Fibroblast of skin of abdomen (primary cell): ENCODE results near the gene IQCK.
A peak's percentile ranks its signal among the peaks of the same experiment; 100 is the strongest.
"Not testable (repeated sequence)": the region's sequence is repeated elsewhere in the genome, so short reads cannot be mapped to it uniquely, and the experiment has no call there.

Experiments
- DNase-seq: peaks from one replicate; pipeline ENCODE4 v3.0.0-alpha.2; 2013

Gene IQCK

DNA sequence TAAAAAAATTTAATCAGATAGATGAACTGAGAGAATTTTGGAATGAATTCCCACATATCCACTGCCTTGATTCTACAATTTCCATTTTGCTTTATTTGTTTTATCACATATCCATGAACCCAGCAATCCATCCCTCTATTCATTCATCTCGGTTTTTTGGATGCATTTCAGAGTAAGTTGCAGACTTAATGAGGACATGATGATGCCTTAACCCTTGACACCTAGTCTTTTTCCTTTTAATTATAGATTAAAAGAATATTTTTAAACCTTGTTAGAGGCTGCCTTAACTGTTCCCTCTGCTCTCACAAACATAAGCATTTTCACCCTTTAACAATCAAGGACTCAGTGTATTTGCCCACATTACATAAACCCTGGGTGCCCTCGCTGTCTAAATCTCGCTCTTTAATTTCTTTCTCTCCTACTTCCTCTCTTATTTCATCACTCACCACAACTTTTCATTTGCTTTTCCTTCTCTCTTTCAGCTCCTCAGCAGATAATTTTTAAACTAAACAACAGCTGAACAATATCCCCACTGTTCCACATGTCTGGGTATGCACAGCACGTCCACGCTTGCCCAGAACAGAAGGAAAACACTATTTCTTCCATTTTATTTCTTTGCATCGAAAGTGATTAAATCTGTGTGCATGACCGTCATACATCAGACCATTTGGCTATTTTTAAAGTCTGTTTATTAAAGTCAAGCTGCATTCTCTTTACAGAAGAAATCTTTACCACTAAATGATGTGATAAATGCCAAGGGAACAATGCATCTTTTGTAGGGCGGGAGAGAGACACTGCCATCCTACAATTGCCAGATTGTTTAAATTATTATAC, 39.9 kb downstream of the IQCK start:
- DNase-seq: no peak

DNA sequence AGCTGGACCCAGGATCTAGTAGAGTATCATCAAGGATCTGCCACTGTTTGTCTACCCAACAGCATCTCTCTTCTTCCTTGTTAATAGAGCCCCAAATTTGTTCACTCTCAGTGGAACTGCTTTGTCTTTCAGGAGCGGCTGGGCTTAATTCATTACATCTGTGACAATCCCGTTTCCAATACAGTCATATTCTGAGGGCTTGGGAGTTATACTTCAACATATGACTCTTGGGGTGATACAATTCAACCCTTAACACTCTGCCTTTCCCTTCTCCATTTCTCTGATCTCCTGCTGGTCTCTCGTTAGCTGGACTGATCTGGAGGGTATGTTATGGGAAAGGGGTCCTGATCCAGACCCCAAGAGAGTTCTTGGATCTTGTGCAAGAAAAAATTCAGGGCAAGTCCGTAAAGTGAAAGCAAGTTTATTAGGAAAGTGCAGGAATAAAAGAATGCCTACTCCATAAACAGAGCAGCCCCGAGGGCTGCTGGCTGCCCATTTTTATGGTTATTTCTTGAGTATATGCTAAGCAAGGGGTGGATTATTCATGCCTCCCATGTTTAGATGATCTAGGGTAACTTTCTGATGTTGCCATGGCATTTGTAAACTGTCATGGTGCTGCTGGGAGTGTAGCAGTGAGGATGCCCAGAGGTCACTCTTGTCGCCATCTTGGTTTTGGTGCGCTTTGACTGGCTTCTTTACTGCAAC, 42.4 kb downstream of the IQCK start:
- DNase-seq: no peak

DNA sequence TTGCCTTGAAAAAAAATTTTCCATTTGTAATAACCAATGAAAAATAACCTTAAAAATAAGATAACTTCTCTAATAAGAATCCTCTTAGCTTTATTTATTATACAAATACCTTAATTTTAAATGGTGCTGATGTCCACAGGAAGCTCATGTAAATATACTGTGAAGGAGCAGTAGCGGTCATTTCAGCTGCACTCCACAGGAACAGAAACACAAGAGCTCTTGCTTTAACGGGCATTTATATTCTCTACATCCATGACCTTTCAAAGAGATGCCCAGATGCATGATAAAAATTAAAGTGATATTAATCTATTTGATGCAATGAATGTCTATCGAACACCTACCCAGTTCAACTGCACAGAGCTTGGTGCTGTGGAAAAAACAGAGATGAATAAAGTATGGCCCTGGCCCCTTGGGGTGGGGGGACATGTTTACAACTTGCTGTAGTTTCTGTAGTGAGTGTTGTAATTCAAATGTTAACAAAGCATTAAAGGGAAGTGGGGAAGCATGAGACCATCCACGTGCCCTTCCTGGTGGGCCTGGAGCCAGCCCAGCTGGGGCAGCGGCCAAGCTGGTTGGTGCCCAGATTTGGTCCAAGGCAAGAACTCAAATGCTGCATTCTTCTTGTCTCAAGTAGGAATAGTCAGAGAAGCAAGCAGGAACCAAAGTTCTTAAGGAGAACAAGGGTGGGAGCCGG, 47.9 kb downstream of the IQCK start:
- no peak for DNase-seq

DNA sequence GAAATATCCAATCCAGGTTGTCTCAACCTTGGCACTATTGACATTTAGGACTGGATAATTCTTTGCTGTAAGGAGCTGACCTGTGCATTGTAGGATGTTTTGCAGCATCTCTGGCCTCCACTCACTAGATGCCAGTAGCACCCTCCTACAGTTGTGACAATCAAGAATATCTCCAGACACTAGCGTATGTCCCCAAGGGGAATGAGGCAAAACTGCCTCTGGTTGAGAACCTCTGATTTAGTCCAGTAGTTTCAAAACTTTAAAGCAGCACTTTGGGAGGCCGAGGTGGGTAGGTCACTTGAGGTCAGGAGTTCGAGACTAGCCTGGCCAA, 48.4 kb downstream of the IQCK start:
- no peak for DNase-seq

DNA sequence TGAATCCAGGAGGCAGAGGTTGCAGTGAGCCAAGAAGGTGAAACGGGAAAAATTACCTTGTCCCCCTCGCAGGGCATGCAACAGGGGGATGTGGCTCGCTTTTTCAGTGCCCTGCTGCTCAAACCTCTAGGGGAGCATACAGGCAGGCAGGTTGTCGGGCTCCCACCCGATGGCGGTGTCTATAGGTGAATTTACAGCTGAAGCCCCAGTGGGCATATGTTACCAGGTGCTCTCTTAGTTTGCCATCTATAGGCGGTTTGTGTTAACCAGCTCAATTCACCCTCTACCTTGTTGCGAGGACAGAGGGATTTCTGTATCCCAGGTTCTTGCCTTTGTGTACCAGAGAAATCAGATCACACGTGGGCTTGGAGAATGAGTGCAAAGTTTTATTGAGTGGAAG, 48.9 kb downstream of the IQCK start:
- no peak for DNase-seq

DNA sequence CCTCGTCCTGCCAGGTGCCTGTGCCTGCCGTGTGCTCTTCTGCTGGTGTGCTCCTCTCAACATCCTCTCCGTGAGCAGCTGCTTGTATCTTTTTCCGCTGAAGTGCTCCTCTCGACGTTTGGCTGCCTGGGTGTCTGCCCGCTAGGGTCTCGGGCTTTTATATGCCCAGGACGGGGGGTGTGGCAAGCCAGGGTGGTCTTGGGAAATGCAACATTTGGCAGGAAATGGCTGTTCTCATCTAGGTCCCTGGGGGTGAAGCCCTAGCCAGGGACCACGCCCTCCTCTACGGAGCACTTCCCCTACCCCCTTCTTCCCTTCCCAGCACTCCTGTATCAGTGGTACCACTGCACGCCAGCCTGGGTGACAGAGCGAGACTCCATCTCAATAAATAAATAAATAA, 49.4 kb downstream of the IQCK start:
- DNase-seq: no peak

DNA sequence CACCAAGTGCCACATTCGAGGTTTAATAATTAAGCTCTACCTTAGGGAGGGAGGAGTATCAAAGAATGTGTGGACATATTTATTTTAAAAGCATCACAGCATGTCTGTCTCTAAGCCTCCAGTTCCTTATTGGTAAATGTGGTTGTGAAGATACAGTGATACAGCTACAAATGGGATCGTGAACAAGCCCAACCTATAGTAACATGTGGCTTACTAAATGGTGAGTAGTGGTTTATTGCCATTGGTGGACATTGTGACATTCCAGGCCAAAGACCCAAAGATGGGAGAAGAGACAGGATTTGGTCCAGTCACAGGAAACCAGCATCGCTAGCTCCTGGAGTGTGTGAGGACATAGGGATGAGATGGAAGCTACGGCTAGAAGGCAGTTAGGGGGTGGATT, 51.2 kb downstream of the IQCK start:
- no peak for DNase-seq

DNA sequence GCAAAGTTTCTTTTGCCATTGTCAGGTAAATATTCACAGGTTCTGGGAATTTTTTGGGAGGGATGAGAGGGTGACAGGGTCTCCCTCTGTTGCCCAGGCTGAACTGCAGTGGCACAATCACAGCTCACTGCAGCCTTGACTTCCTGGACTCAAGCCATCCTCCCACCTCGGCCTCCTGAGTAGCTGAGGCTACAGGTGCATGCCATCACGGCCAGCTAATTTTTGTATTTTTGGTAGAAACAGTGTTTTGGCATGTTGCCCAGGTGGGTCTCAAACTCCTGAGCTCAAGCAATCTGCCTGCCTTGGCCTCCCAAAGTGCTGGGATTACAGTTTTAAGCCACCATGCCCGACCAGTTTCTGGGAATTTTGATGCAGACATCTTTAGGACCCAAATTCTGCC, 53.0 kb downstream of the IQCK start:
- DNase-seq: no peak

DNA sequence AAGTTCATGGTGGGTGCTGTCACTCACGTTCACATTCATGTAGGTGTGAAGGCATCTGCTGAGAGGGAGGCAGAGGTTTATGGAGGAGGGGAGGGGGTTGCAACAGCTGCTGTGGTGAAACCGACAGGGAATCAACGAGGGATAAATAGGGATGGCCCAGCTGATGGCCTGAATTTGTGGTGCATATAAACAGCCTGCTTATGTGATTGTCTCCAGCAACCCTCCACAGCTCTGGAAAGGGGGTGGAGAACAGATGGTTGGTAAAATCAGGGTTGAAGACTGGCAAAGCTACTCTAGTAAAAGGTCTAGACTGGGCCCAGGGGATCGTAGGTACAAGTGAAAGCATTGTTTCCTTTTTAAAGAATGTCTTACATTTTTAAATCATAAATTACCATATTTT, 53.7 kb downstream of the IQCK start:
- no peak for DNase-seq

DNA sequence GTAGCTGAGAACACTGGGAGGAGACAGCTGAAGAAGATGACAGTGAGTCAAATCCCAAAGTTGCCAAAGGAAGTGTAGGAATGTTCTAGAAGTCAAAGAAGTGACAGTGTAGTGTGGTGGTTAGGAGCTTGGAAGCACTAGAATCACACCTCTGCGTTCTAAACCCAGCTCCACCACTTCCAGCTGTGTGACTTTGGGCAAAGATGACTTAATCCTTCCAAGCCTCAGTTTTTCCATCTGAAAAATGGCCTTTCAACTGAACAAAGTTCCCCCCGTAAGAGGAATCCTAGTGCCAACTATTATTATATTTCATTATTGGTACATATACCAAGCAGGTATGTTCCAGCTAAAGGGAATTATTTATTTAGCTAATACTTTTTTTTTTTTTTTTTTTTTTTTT, 56.0 kb downstream of the IQCK start:
- no peak for DNase-seq

DNA sequence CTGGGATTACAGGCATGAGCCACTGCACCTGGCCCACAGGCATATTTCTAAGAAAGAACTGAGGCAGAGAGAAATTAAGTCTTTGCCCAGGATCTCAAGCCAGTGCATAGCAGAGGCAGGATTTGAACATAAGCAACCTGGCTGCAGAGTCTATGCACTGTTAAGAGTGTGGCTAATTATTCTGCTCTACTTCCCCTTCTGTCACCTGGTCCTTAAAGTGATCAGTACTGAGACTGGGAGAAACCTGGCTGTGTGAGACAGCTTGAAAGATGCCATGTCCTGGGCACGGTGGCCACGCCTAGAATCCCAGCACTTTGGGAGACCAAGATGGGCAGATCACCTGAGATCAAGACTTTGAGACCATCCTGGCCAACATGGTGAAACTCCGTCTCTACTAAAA, 58.1 kb downstream of the IQCK start:
- no peak for DNase-seq

DNA sequence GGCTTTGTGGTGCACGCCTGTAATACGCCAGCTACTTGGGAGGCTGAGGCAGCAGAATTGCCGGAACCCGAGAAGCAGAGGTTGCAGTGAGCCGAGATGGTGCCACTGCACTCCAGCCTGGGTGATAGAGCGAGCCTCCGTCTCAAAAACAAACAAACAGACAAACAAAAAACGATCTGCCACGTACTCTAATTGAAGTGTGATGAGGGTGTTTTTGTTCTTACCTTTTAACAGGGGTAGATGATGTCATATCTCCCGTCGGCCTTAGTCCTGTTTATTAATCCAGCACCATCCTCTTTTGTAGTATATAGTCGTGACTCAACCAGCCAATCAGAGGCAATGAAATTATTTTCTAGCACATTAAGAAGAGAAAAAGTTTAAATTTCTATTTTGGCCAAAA, 58.5 kb downstream of the IQCK start:
- DNase-seq: no peak

DNA sequence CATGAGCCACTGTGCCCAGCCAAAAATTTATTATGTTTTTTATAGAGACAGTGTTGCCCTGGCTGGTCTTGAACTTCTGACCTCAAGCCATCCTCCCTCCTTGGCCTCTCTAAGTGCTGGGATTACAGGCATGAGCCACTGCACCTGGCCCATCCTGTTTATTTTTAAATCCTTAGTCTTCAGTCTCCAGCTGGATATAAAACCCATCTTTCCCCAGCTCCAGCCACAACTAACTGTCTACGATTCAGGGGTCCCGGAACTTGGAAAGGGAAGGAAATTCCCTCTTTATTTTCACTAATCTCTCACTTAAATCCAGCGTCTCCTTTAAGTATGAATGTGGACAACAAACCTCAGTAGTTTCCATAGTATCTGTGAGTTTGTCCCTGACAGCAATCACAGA, 62.2 kb downstream of the IQCK start:
- no peak for DNase-seq

DNA sequence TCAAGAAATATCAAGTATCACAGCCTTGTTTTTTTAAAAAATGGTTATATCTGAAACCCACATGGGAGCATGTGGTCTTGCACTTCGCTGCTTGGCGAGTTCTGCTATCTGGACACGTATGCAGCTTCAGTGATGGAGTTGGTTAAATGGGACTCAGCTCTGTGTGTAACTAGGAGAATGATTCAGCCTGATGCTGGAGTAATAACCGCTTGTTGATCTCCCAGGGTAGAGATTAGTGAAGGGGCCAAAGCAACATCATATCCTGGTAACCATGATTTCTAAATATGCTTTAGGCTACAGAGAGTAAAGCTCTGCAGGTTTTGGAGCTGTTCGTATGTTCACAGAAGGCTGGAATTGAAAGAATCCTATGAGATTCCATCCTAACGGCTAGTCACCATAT, 63.2 kb downstream of the IQCK start:
- peak; percentile 61 for DNase-seq

DNA sequence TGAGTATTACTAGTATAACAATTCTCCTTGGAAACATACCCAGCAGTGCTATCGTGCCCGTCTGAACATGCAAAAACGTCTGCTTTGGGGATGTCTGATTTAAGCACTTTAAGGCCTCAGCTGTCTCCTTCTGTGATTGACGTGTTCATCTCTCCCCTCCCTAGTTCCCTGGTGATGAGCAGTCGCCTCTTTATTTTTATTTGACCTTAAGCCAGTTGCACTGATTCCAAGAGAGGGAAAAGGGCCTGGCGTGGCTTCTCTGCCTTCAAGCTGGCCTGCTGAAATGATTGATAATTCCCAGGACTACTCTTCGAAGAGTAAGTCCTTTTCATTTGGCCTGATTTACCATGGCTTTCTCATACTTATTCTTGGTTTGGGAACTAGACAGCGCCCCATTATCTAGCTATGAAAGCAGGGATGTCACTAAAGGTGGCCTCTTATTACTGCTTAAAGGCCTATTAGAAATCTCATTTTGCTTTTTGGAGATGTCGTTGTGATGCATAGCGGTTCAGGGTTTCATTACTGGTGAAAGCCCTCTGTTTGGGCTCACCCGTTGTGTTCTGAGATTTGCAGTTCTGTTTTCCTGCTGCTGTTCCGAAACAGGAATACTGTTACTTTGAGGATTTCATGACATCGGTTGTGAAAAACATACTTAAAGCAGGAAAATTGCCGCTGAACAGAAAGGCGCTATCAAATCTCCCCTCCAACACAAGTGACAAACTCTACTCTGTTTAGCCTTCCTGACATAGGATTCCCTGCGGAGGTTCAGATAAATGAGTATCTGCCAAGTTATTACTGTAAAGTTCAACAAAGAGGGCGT, 65.5 kb downstream of the IQCK start:
- peak; percentile 24 for DNase-seq

DNA sequence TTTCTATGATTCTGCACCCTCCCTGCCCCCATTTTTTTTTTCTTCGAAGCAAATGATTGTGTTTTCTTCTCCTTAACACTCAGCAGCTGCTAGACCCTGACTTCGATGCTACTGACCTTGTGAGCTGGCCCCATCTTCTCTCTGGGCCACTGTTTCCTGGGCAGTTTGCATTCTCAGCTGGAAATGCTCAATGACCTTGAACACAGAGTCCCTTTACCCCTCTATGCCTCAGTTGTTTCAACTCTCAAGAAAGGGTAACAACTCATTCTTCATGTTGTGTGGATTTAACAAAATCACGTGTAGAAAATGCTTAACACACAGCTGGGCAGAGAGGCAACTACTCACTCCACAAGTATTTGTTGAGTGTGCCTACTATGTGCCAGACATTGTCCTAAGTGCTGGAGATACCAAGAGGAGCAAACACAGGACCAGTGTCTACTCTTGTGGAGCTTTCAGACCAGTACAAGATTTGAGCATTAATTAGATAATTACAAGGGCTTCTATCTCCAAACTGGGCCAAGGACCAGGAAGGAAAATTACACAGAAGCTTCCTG, 66.2 kb downstream of the IQCK start:
- no peak for DNase-seq

DNA sequence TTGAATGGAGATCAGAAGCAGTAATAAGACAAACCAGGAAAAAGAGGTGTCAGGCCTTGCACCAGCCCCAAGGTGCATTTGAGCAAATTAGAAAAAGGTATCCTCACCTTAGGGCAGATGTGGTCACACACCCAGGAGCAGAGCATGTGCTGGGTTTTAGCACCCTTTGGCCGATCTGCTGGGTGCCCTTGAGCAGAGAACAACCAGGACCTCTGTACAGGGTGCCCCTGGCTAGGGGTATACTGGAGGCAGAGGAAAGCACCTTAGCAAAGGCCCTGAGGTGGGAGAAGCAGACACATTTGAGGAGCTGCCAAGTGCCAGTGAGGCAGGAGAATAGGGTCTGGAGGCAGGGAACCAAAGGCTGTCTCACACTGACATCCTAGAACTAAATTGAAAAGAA, 67.0 kb downstream of the IQCK start:
- DNase-seq: no peak

DNA sequence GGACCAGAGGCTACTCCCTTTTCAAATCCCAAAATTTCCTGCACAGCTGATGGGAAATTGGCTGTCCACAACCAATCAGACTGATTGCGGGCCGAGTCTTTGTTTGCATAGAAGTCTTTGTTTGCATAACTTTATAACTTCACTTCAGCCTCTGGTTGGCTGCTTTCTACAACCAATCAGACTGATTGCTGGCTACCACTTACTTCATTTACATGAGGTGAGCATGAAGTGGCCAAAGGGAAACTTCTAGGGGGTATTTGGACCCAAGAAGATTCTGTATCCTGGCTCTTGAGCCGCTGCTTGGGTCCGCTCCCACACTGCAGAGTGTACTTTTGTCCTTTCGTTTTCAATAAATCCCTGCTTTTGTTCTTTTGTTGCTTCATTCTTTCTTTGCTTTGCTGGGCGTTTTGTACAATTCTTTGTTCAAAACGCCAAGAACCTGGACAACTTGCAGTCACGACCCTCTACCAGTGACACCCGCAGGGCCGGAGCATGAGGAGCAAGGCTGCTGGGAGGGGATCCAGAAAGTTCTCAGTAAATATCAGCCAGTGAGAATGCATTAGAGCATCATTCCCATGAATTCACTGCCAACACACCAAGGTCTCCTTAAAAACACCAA, 67.5 kb downstream of the IQCK start:
- no peak for DNase-seq

DNA sequence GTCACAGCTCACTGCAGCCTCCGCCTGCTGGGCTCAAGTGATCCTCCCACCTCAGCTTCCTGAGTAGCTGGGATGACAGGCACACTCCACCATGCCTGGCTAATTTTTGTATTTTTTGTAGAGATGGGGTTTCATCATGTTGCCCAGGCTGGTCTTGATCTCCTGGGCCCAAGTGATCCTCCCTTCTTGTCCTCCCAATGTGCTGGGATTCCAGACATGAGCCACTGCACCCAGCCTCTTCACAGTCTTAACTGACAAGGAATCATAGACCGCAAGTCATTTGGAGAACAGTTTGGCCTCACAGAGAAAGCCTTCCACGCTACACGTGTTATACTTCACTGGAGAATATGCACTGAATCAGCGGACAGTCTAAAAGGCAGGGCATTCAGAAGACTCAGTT, 83.3 kb downstream of the IQCK start:
- not testable (repeated sequence) for DNase-seq

DNA sequence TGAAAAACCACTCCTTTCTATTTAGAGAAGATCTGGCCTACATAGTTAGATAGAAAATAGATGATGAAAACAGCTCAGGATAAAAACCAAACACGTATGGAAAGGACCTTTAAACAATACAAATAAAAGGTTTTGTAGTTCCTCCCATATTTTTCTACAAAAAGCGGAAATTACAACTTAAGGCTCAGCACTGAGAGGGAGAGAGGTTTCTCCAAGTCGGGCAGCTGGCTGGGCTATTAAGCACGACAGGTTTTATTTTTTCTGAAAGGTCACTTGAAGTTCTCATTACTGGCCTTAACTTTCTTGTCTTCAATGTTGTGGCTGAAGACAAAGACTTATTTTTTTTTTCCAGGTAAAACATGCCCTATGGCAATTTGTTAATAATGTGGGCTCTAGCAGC, 83.8 kb downstream of the IQCK start:
- DNase-seq: not testable (repeated sequence)

DNA sequence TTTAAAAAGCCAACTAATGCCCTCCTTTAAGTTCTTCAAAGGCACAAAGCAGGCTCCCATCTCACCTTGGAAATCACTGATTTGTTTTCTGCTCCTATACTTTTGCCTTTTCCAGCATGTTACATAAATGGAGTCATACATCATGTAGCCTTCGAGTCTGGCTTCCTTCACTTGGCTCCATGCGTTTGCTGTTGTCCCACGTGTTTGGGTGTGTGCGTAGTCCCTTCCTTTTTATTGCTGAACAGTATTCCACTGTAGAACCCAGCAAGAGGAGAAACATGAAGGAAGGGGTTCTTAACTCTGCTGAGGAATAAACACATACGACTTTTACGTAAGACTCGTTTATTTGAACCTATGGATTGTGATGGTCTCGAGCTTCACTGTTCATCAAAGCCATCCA, 84.5 kb downstream of the IQCK start:
- no peak for DNase-seq
